Measurements from ENCODE around the gene DACH1.

DNA sequence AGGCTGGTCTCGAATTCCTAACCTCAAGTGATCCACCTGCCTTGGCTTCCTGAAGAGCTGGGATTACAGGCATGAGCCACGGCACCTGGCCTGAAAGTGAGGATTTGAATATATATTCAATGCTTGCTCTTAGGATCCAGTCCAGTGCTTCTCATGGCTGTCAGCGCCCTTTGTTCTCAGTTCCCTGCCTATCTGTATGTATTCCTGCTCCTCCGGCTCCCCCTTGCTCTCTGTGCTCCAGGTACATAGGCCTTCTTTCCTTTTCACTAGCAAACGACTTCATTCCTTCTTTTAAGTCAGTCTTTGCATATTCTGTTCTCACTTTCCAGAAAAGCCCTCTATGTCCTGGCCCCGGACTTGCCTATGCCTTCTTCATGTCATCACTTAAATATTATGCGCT lies 232.8 kb downstream of the DACH1 start:
- TF ChIP-seq POLR2AphosphoS5 (IDR thresholded peaks at IDR 0.05; ENCODE audit: low read depth, low read length) = no peak
- no peak for TF ChIP-seq POLR2A (IDR thresholded peaks at IDR 0.05; ENCODE audit: low read depth, low read length)
